Measurements from ENCODE around the gene TP53I13.

Gene TP53I13

GRCh38 chr17:29617125-29617480, 48.6 kb downstream of the TP53I13 start:
- DNase-seq = peak; percentile 84

GRCh38 chr17:29617481-29618271, 49.2 kb downstream of the TP53I13 start:
- peak; percentile 62 for DNase-seq

- DNase-seq = no peak
These were observed 50.0 kb downstream of the TP53I13 start for GRCh38 chr17:29618272-29619065.

- no peak for DNase-seq
These were observed 50.8 kb downstream of the TP53I13 start for GRCh38 chr17:29619251-29619650.

GRCh38 chr17:29620271-29620670, 51.8 kb downstream of the TP53I13 start:
- no peak for DNase-seq

- no peak for DNase-seq
These were observed 52.4 kb downstream of the TP53I13 start for GRCh38 chr17:29620779-29621500.

- no peak for DNase-seq
These were observed 53.3 kb downstream of the TP53I13 start for GRCh38 chr17:29621751-29622194.

Data from DMS153 (cell line).